Stomach (tissue), 4 donors: ENCODE measurements around the gene TNPO3.

Experiments used
- EP300 ChIP-seq: sonication (generic); formaldehyde crosslinking; IDR thresholded peaks from one replicate; pipeline ENCODE4 v1.6.1; 2017; ENCODE audit warnings: antibody characterized with exemption
- POLR2A ChIP-seq, 4 donors: fragments of 450-650 bp; IDR thresholded peaks; one replicate each; pipeline ENCODE4 v1.6.1; 2016; ENCODE audit warnings: antibody characterized with exemption in 4 of 4, control low read depth in 2 of 4, mild to moderate bottlenecking in 1 of 4, moderate library complexity in 1 of 4
- POLR2AphosphoS5 ChIP-seq, 3 donors: sonication (generic); formaldehyde crosslinking; IDR thresholded peaks; one replicate each; pipeline ENCODE4 v1.6.1; 2016; ENCODE audit warnings: antibody characterized with exemption in 3 of 3
- TF ChIP-seq, protein P1 (sequence below), 7 experiments: fragments of 450-650 bp in 4 of 7; fragments of 200-600 bp in 3 of 7; sonication (generic) in 3 of 7; IDR thresholded peaks; one replicate each; pipeline ENCODE4 v1.5.1; 2016 to 2019; ENCODE audit warnings: antibody characterized with exemption in 7 of 7, control low read depth in 2 of 7, mild to moderate bottlenecking in 1 of 7

DNA sequence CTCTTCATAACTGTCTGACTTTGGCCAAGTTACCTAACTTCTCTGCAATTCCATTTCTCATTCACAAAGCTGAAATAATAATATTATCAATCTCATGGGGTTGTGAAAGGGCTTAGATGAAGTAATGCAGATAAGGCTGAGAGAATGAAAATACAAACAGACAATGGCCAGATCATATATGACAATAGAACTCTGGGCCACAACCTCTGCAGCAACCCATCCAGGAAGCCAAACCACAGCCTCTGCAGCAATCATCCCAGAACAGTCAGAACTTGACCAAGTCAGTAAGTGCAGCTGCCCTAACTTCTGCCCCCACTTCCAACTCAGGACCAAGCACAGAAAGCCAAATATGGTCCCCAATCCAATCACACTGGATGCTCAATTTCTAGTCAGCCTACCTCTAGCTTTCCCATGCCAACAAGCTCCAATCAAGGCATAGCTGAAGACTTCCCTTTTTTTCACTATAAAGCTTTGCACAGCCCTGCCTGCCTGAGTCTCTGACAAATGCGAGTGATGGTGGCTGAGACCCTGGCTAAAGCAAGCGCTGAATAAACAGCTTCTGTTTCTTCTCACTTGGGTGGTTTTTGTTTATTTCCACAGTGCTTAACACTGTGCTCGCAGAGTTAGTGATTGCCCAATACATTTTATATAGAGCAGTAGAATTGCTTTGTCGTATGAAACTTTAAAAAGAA lies 34.8 kb upstream of the TNPO3 start:
- TF ChIP-seq, protein P1, sequence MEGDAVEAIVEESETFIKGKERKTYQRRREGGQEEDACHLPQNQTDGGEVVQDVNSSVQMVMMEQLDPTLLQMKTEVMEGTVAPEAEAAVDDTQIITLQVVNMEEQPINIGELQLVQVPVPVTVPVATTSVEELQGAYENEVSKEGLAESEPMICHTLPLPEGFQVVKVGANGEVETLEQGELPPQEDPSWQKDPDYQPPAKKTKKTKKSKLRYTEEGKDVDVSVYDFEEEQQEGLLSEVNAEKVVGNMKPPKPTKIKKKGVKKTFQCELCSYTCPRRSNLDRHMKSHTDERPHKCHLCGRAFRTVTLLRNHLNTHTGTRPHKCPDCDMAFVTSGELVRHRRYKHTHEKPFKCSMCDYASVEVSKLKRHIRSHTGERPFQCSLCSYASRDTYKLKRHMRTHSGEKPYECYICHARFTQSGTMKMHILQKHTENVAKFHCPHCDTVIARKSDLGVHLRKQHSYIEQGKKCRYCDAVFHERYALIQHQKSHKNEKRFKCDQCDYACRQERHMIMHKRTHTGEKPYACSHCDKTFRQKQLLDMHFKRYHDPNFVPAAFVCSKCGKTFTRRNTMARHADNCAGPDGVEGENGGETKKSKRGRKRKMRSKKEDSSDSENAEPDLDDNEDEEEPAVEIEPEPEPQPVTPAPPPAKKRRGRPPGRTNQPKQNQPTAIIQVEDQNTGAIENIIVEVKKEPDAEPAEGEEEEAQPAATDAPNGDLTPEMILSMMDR (IDR thresholded peaks at IDR 0.05) = no peak
- TF ChIP-seq POLR2A (IDR thresholded peaks at IDR 0.05) = no peak
- TF ChIP-seq EP300 = no peak
- TF ChIP-seq POLR2AphosphoS5 (IDR thresholded peaks at IDR 0.05) = no peak
